ENCODE data around the gene SLC2A11. TPM values are rescaled to one million over a fixed set of nuclear protein-coding genes. Genes with fewer than 3 reads are reported as not detected.

Gene SLC2A11
- total and polyA plus RNA-seq, 2 donors from 2014 or later: 23.7 to 28.9 TPM

DNA sequence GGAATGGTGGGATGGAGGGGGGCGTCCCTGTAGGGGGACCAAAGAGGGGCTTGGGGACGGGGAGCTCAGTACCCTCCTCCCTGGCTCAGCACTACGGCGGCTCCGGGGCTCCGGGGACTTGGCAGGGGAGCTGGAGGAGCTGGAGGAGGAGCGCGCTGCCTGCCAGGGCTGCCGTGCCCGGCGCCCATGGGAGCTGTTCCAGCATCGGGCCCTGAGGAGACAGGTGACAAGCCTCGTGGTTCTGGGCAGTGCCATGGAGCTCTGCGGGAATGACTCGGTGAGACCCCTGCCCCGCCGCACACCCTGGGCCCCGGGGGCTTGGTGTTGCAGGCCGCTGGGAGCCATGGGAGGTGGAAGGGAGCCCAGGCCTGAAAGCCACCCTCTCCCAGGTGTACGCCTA is 24.7 kb downstream of the SLC2A11 start:
- no peaks in the 10 kb centered on the region for H3K27me3 ChIP-seq (ENCODE audit: control insufficient read depth, insufficient read depth, low read length)
- intact Hi-C loops (cut with DNase I): no loop called here
- peaks cover 0 to 9% (median 5%) of the 10 kb centered on the region in 3 donors for H3K4me1 ChIP-seq (ENCODE audit: control insufficient read depth in 2 of 3, insufficient read depth in 2 of 3, low read depth in 1 of 3, low read length in 3 of 3)
- no peak overlapping the region for H3K9ac ChIP-seq (ENCODE audit: low read length in 3 of 3)
- peaks cover 0 to 28% (median 12%) of the 10 kb centered on the region in 3 donors for H3K36me3 ChIP-seq (ENCODE audit: control insufficient read depth in 2 of 3, insufficient read depth in 3 of 3, low read length in 3 of 3)
- H3K4me3 ChIP-seq (ENCODE audit: low read length in 3 of 3): no peak overlapping the region
- H3K27ac ChIP-seq (ENCODE audit: low read depth in 2 of 2, low read length in 2 of 2): no peak overlapping the region
- TF ChIP-seq, protein P1, sequence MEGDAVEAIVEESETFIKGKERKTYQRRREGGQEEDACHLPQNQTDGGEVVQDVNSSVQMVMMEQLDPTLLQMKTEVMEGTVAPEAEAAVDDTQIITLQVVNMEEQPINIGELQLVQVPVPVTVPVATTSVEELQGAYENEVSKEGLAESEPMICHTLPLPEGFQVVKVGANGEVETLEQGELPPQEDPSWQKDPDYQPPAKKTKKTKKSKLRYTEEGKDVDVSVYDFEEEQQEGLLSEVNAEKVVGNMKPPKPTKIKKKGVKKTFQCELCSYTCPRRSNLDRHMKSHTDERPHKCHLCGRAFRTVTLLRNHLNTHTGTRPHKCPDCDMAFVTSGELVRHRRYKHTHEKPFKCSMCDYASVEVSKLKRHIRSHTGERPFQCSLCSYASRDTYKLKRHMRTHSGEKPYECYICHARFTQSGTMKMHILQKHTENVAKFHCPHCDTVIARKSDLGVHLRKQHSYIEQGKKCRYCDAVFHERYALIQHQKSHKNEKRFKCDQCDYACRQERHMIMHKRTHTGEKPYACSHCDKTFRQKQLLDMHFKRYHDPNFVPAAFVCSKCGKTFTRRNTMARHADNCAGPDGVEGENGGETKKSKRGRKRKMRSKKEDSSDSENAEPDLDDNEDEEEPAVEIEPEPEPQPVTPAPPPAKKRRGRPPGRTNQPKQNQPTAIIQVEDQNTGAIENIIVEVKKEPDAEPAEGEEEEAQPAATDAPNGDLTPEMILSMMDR (IDR thresholded peaks at IDR 0.05; ENCODE audit: borderline replicate concordance, extremely low read depth, insufficient read depth): no peak
- no peaks in the 10 kb centered on the region for H3K9me3 ChIP-seq (ENCODE audit: control insufficient read depth in 2 of 3, insufficient read depth in 1 of 3, low read length in 3 of 3)
- FAIRE-seq (no peak), DNase-seq (peak in 1 of 5 donors; percentile 70)

DNA sequence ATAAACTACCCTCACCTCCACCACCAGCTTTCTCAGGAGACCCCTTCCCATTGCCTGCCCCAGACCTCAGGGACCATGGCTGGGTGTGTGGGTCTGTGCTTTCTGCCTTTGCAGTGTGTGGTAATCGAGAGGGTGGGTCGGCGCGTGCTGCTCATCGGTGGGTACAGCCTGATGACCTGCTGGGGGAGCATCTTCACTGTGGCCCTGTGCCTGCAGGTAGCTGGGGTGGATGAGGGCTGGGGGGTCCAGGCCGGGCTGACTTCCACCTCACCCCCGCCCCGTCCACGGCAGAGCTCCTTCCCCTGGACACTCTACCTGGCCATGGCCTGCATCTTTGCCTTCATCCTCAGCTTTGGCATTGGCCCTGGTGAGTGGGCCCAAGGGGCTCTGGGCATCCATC is 26.0 kb downstream of the SLC2A11 start:
- H3K9me3 ChIP-seq (ENCODE audit: control insufficient read depth in 2 of 3, insufficient read depth in 1 of 3, low read length in 3 of 3): no peaks in the 10 kb centered on the region
- no peak overlapping the region for H3K4me3 ChIP-seq (ENCODE audit: low read length in 3 of 3)
- no peaks in the 10 kb centered on the region for H3K27me3 ChIP-seq (ENCODE audit: control insufficient read depth, insufficient read depth, low read length)
- no peaks in the 10 kb centered on the region for H3K4me1 ChIP-seq (ENCODE audit: control insufficient read depth in 2 of 3, insufficient read depth in 2 of 3, low read depth in 1 of 3, low read length in 3 of 3)
- intact Hi-C loops (cut with DNase I): no loop called here
- H3K9ac ChIP-seq (ENCODE audit: low read length in 3 of 3): no peak overlapping the region
- FAIRE-seq: no peak
- DNase-seq: peak in 1 of 5 donors; percentile 62
- peaks cover 0 to 27% (median 12%) of the 10 kb centered on the region in 3 donors for H3K36me3 ChIP-seq (ENCODE audit: control insufficient read depth in 2 of 3, insufficient read depth in 3 of 3, low read length in 3 of 3)
- H3K27ac ChIP-seq (ENCODE audit: low read depth in 2 of 2, low read length in 2 of 2): no peak overlapping the region
- TF ChIP-seq, protein P1 (IDR thresholded peaks at IDR 0.05; ENCODE audit: borderline replicate concordance, extremely low read depth, insufficient read depth): no peak

DNA sequence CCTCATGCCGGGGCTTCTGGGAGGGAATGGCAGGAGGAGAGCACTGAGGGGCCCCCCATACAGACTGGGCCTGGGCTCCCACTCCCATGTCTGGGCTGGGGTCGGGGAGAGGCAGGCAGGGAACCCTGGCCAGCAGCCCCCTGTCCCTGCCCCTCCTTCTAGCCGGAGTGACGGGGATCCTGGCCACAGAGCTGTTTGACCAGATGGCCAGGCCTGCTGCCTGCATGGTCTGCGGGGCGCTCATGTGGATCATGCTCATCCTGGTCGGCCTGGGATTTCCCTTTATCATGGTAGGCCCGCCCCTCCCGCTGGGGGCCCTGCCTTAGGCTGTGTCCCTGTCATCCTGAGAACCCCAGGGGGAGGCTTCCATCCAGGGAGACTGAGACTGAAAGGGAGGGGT is 26.5 kb downstream of the SLC2A11 start:
- TF ChIP-seq, protein P1 (IDR thresholded peaks at IDR 0.05; ENCODE audit: borderline replicate concordance, extremely low read depth, insufficient read depth): no peak
- H3K27ac ChIP-seq (ENCODE audit: low read depth in 2 of 2, low read length in 2 of 2): no peak overlapping the region
- FAIRE-seq: no peak
- H3K4me1 ChIP-seq (ENCODE audit: control insufficient read depth in 2 of 3, insufficient read depth in 2 of 3, low read depth in 1 of 3, low read length in 3 of 3): no peaks in the 10 kb centered on the region
- intact Hi-C loops (cut with DNase I): no loop called here
- H3K9me3 ChIP-seq (ENCODE audit: control insufficient read depth in 2 of 3, insufficient read depth in 1 of 3, low read length in 3 of 3): no peaks in the 10 kb centered on the region
- no peak for DNase-seq
- no peak overlapping the region for H3K4me3 ChIP-seq (ENCODE audit: low read length in 3 of 3)
- no peaks in the 10 kb centered on the region for H3K27me3 ChIP-seq (ENCODE audit: control insufficient read depth, insufficient read depth, low read length)
- H3K9ac ChIP-seq (ENCODE audit: low read length in 3 of 3): no peak overlapping the region
- H3K36me3 ChIP-seq (ENCODE audit: control insufficient read depth in 2 of 3, insufficient read depth in 3 of 3, low read length in 3 of 3): peaks cover 0 to 27% (median 12%) of the 10 kb centered on the region in 3 donors
